Endothelial cell of umbilical vein (primary cell): ENCODE results near the gene SULF2. TPM values are rescaled to one million over a fixed set of nuclear protein-coding genes. Genes with fewer than 3 reads are reported as not detected.

Experiments
- BruUV-seq: library from RNA; stranded (reverse); fragments of 400-500 nt; replicated peaks from 2 replicates; lab custom pipeline; 2021; lab: Mats Ljungman, UMichigan
- CTCF ChIA-PET: fragments of 300-600, 350-600 bp; sonication (Branson Sonifier 250); formaldehyde crosslinking; loops from one replicate; lab custom pipeline; 2021; ENCODE audit warnings: antibody characterized with exemption, inconsistent platforms; lab: Charles Lee
- POLR2A ChIA-PET: fragments of 300-600, 350-600 bp; sonication (Branson Sonifier 250); formaldehyde crosslinking; loops from one replicate; lab custom pipeline; 2021; ENCODE audit warnings: antibody characterized with exemption, inconsistent platforms; lab: Charles Lee
- DNase-seq: peaks from one replicate; pipeline ENCODE4 v3.0.0-alpha.2; 2011; ENCODE audit warnings: low read depth, low spot score
- FAIRE-seq: peaks from 2 replicates; lab custom pipeline; 2011; peaks lifted over from hg19 to GRCh38; lab: Jason Lieb, UNC
- H2AFZ ChIP-seq: 2 replicates; pipeline ENCODE4 v1.6.0; 2012; ENCODE audit warnings: low read depth, low read length, control low read depth, inconsistent platforms
- H3K27ac ChIP-seq: 2 replicates; pipeline ENCODE4 v1.5.1; 2011; ENCODE audit warnings: low read depth, mild to moderate bottlenecking, control low read depth, low read length, moderate library complexity; ENCODE audit not compliant: insufficient read depth
- H3K27me3 ChIP-seq, 2 experiments: 2 replicates each; pipeline versions ENCODE4 v1.6.0 to v1.6.1; 2011; ENCODE audit warnings: low read length in 2 of 2, mixed read lengths in 1 of 2; ENCODE audit not compliant: control insufficient read depth in 2 of 2, insufficient read depth in 2 of 2
- H3K36me3 ChIP-seq, 2 experiments: 2 replicates in 1 of 2; 3 replicates in 1 of 2; pipeline ENCODE4 v1.5.1; 2011; ENCODE audit warnings: low read length in 2 of 2, mild to moderate bottlenecking in 1 of 2, moderate library complexity in 1 of 2; ENCODE audit not compliant: control insufficient read depth in 2 of 2, insufficient read depth in 2 of 2; ENCODE audit errors: extremely low read depth in 1 of 2
- H3K4me1 ChIP-seq: 3 replicates; pipeline ENCODE4 v1.5.1; 2011; ENCODE audit warnings: mild to moderate bottlenecking, low read length; ENCODE audit not compliant: control insufficient read depth, insufficient read depth; ENCODE audit errors: extremely low read depth
- H3K4me2 ChIP-seq: 2 replicates; pipeline ENCODE4 v1.6.1; 2011; ENCODE audit warnings: low read length, control low read depth, mixed read lengths; ENCODE audit not compliant: insufficient read depth
- H3K4me3 ChIP-seq, 3 experiments: fragments of 200-600 bp in 1 of 3; sonication (generic), shearing (Covaris generic) in 1 of 3; replicated peaks in 1 of 3; 2 replicates each; pipeline ENCODE4 v1.5.1; 2011 to 2016; ENCODE audit warnings: control low read depth in 3 of 3, low read length in 3 of 3, mild to moderate bottlenecking in 2 of 3, inconsistent platforms in 1 of 3, low read depth in 1 of 3, moderate library complexity in 1 of 3; ENCODE audit not compliant: insufficient read depth in 1 of 3
- H3K79me2 ChIP-seq: 2 replicates; pipeline ENCODE4 v1.6.0; 2012; ENCODE audit warnings: low read length, inconsistent platforms; ENCODE audit not compliant: control insufficient read depth, insufficient read depth
- H3K9ac ChIP-seq: replicated peaks from 2 replicates; pipeline ENCODE3; 2011; ENCODE audit warnings: low read length, control low read depth; ENCODE audit not compliant: insufficient read depth; ENCODE audit errors: extremely low read depth
- H3K9me1 ChIP-seq: replicated peaks from 3 replicates; pipeline ENCODE4 v1.6.0; 2011; ENCODE audit warnings: mild to moderate bottlenecking, low read length; ENCODE audit not compliant: control insufficient read depth, insufficient read depth; ENCODE audit errors: extremely low read depth
- H3K9me3 ChIP-seq: replicated peaks from 2 replicates; pipeline ENCODE4 v1.5.1; 2012; ENCODE audit warnings: low read length, inconsistent platforms; ENCODE audit not compliant: control insufficient read depth, insufficient read depth
- H4K20me1 ChIP-seq: replicated peaks from 2 replicates; pipeline ENCODE3; 2011; ENCODE audit warnings: mild to moderate bottlenecking, low read length; ENCODE audit not compliant: control insufficient read depth, insufficient read depth; ENCODE audit errors: extremely low read depth
- FOS ChIP-seq: IDR thresholded peaks from 2 replicates; pipeline ENCODE4 v1.6.1; 2011; ENCODE audit warnings: mild to moderate bottlenecking, low read length, moderate library complexity, borderline replicate concordance; ENCODE audit not compliant: insufficient read depth
- GATA2 ChIP-seq: IDR thresholded peaks from 2 replicates; pipeline ENCODE4 v1.7.0; 2011; ENCODE audit warnings: low read depth, mild to moderate bottlenecking, moderate library complexity, mixed read lengths, low read length; ENCODE audit not compliant: insufficient read length, insufficient read depth
- POLR2AphosphoS5 ChIP-seq: IDR thresholded peaks from 2 replicates; pipeline ENCODE4 v1.6.1; 2012; ENCODE audit warnings: low read depth, mild to moderate bottlenecking, control low read depth, low read length, moderate library complexity; ENCODE audit not compliant: insufficient read depth
- dilution Hi-C: fragments of 300-500 bp; cut with MboI; formaldehyde crosslinking; loops from one replicate; pipeline ENCODE4 v1.15.0; 2019; ENCODE audit warnings: low sequenced_read_pairs; ENCODE audit not compliant: extremely low pct_ligation_motif_present
- intact Hi-C: fragments of 100-400 bp; cut with micrococcal nuclease; formaldehyde crosslinking; loops from one replicate; pipeline ENCODE4 v1.10.0; 2022
- polyA plus RNA-seq, 4 experiments: library from polyadenylated mRNA; depleted of rRNA in 3 of 4; stranded (reverse) in 3 of 4; unstranded in 1 of 4; fragments of >200 nt; gene quantifications; 2 replicates each; pipeline versions ENCODE4 v1.2.1 to v1.2.3, GENCODE V29; 2011 to 2012; ENCODE audit warnings: missing spikeins in 1 of 4
- total RNA-seq: library from RNA; stranded (reverse); gene quantifications from 2 replicates; pipeline ENCODE4 v1.2.3, GENCODE V29; 2021

Gene SULF2
- total and polyA plus RNA-seq, 2 donors (not counting 3 experiments of a cell fraction or from before 2014, with no cell fraction given): 58.5 to 160 TPM

DNA sequence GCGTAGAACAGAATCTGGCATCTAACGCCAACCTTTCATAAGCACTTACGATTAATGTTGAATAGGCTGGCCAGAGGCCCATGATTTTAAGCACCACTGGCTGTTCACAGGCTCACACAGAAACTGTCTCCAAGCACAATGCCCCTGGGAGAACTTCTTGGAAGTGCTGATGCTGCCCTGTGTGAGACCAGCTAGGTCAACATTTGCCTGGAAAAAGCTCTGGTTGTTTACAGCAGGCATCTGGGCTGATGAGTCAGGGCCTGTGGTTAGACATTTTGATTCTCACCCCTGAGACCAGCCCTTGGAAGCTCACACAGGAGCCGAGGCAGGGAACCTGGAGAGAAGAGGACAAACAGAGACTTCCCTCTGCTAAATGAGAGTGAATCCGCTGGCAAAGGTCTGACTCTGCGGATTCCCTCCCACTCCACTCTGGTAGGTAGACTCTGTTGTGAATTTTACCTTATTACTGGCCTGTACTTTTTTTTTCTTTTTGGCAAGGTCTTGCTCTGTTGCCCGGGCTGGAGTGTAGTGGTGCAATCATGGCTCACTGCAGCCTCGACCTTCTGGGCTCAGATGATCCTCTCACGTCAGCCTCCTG, 6.8 kb upstream of the SULF2 start:
- Histone ChIP-seq H4K20me1 (no peaks in the 10 kb centered on the region), H3K9ac (no peak overlapping the region), H3K27ac (no peak overlapping the region), H3K79me2 (no peaks in the 10 kb centered on the region), H2AFZ (no peak overlapping the region), H3K4me2 (no peak overlapping the region), H3K4me3 (no peak overlapping the region), H3K9me3 (no peaks in the 10 kb centered on the region), H3K9me1 (no peaks in the 10 kb centered on the region), H3K36me3 (no peaks in the 10 kb centered on the region), H3K27me3 (peaks cover 0 to 3% of the 10 kb centered on the region in 2 experiments), H3K4me1 (peaks cover 3% of the 10 kb centered on the region)
- ChIA-PET POLR2A (no interaction called here), CTCF (interaction anchor here (1.0 to 1.3 kb wide), 3 partner anchors 10 to 828 kb away, joined by 3 to 8 read pairs (median 4); no protein-coding TSS in a partner anchor)
- dilution Hi-C loops: no loop called here
- DNase-seq (peak; percentile 75), FAIRE-seq (peak; percentile 89)
- TF ChIP-seq FOS: peak; percentile 34
- no peak for TF ChIP-seq GATA2
- intact Hi-C loops: loop anchor here (10.0 kb wide), 1 partner anchor 183 kb away; no protein-coding TSS in a partner anchor
- BruUV-seq: no TSS peak

GRCh38 chr20:47791084-47791599, 5.9 kb upstream of the SULF2 start:
- intact Hi-C loops (loop anchor here (10.0 kb wide), 1 partner anchor 184 kb away; no protein-coding TSS in a partner anchor), dilution Hi-C loops (no loop called here)
- H3K27ac ChIP-seq: no peak overlapping the region
- no peaks in the 10 kb centered on the region for H3K79me2 ChIP-seq
- no peaks in the 10 kb centered on the region for H3K9me1 ChIP-seq
- H3K4me3 ChIP-seq: no peak overlapping the region
- TF ChIP-seq POLR2AphosphoS5: no peak
- peaks cover 0 to 3% of the 10 kb centered on the region in 2 experiments for H3K27me3 ChIP-seq
- H3K4me1 ChIP-seq: peaks cover 11% of the 10 kb centered on the region
- no peaks in the 10 kb centered on the region for H3K9me3 ChIP-seq
- H2AFZ ChIP-seq: no peak overlapping the region
- no peak overlapping the region for H3K9ac ChIP-seq
- H3K4me2 ChIP-seq: no peak overlapping the region
- ChIA-PET CTCF (interaction anchor here (1.0 to 1.3 kb wide), 3 partner anchors 9 to 829 kb away, joined by 3 to 8 read pairs (median 4); no protein-coding TSS in a partner anchor), POLR2A (no interaction called here)
- no peaks in the 10 kb centered on the region for H4K20me1 ChIP-seq
- no peaks in the 10 kb centered on the region for H3K36me3 ChIP-seq
- no TSS peak for BruUV-seq
- FAIRE-seq (no peak), DNase-seq (no peak)
